Ramos (cell line): Measurements from ENCODE around the gene TMBIM1.

ENCODE experiments used
- in situ Hi-C: fragments of 300-500 bp; cut with MboI; formaldehyde crosslinking; loops from one replicate; pipeline ENCODE4 v1.14.3; 2022; ENCODE audit warnings: low sequenced_read_pairs; ENCODE audit not compliant: unreplicated experiment

TMBIM1 gene

DNA sequence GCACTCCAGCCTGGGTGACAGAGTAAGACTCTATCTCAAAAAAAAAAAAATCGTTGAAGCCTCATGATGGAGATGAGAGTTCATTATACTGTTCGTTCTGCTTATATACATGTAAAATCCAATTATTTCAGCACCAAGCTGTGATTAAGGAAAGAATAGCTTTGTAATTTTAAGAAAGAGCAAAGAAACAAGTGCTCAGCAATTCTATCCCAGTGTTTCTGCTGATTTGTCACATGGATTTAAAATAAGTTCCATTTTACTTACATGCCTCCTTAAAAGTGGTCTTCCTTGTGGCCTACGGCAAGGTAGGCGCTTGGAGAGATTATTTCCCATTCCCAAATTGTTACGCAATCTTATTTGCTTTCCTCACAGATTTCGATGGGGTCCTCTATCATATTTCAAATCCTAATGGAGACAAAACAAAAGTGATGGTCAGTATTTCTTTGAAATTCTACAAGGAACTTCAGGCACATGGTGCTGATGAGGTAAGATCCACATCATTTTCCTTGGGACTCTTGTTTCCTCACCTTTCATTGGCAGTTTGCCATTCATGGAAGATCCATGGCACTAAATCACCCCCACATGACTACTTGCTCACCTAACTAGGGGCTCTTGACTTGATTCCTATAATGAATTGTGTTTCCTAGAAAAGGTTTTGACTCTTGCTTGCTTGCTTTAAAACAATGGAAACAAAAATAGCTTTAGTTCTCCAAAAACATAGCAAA lies 63.8 kb downstream of the TMBIM1 start:
- in situ Hi-C loops = no loop called here

DNA sequence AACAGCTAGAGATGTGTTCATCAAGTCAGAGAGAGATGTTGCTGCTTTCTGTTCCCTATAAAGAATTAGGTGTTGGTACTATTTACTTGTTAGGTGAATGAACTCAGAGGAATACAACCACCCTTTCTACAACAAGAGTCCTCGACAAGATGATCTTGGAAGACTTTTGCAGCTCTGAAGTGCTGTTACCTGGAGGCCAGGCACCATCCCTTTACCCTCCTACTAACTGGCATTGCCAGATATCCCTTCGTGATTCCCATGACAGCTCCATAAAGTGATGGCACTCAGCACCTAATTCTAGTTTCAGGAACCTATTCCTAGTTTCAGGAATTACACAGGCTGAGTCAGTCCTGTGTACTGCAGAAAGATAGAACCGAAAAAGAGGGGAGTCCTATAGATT lies 65.4 kb downstream of the TMBIM1 start:
- in situ Hi-C loops = no loop called here
